Epithelial cell of proximal tubule (primary cell): ENCODE results near the gene MRPL58. TPM values are rescaled to one million over a fixed set of nuclear protein-coding genes. Genes with fewer than 3 reads are reported as not detected.
"Not testable (repeated sequence)": the region's sequence is repeated elsewhere in the genome, so short reads cannot be mapped to it uniquely, and the experiment has no call there.

ENCODE experiments used
- DNase-seq: peaks from one replicate; pipeline ENCODE4 v3.0.0-alpha.2; 2011; ENCODE audit warnings: low read depth
- H3K4me3 ChIP-seq: 2 replicates; pipeline ENCODE4 v1.5.1; 2011; ENCODE audit warnings: low read depth, mild to moderate bottlenecking, low read length
- CTCF ChIP-seq: conservative IDR thresholded peaks from 2 replicates; pipeline ENCODE4 v1.5.1; 2012; ENCODE audit warnings: low read depth, mild to moderate bottlenecking, low read length
- total RNA-seq: library from RNA; depleted of rRNA; stranded (reverse); fragments of >200 nt; gene quantifications from 2 replicates; pipeline ENCODE4 v1.2.3, GENCODE V29; 2015

Gene MRPL58
- total RNA-seq, result 52.2 and 113 TPM in 2 replicates

GRCh38 chr17:75012346-75013091 is at the start of gene MRPL58:
Gene MRPL58, plus strand, starts transcription at chr17:75012670. Its CDS starts 17 bp downstream, at chr17:75012687.
- peak within 1 kb of the TSS; percentile 78 for H3K4me3 ChIP-seq
- DNase-seq, result no peak
- TF ChIP-seq CTCF, result peak; percentile 45

- TF ChIP-seq CTCF, result no peak
- H3K4me3 ChIP-seq, result no peak overlapping the region
- no peak for DNase-seq
These were observed 48.8 kb upstream of the MRPL58 start for GRCh38 chr17:74963656-74964055.

GRCh38 chr17:74964246-74964761 is 48.2 kb upstream of the MRPL58 start:
- H3K4me3 ChIP-seq, result no peak overlapping the region
- TF ChIP-seq CTCF, result no peak
- DNase-seq, result no peak

- H3K4me3 ChIP-seq, result no peak overlapping the region
- no peak for DNase-seq
- TF ChIP-seq CTCF, result no peak
These were observed 47.4 kb upstream of the MRPL58 start for GRCh38 chr17:74964988-74965622.

- no peak for TF ChIP-seq CTCF
- no peak for DNase-seq
- no peak overlapping the region for H3K4me3 ChIP-seq
These were observed 44.1 kb upstream of the MRPL58 start for GRCh38 chr17:74968361-74968780.

- DNase-seq, H3K4me3 ChIP-seq: not testable (repeated sequence)
These were observed 43.0 kb upstream of the MRPL58 start for GRCh38 chr17:74969501-74969900.

GRCh38 chr17:74970395-74970794 is 42.1 kb upstream of the MRPL58 start:
- DNase-seq, result no peak
- TF ChIP-seq CTCF, result no peak
- no peak overlapping the region for H3K4me3 ChIP-seq
